Measurements from ENCODE around the gene IPO7. TPM values are rescaled to one million over a fixed set of nuclear protein-coding genes. Genes with fewer than 3 reads are reported as not detected.

Gene IPO7
- polyA plus RNA-seq, 1 donor (not counting 4 experiments of a cell fraction or from before 2014, with no cell fraction given): 115 TPM

DNA sequence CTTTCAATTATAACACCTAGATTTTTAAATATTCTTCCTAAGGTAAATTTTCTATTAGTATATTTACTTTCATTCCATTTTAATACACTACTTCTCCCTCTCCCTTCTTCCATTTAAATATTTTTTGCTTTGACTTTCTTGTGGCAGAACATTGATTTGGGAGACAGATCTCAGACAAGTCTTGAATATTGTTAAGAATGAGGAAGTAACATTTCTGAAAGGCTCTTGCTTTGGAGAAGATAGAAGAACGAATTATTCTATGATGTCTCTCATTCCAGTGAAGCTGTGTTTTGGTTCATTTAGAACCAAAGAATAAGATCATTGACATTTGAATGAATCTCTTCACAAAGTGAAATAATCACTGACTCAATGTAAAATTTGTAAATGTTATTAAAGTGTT lies 2.4 kb downstream of the IPO7 start:
- H3K79me2 ChIP-seq (ENCODE audit: control insufficient read depth, insufficient read depth, low read length): peaks cover 74% of the 10 kb centered on the region
- peaks cover 17% of the 10 kb centered on the region for H4K20me1 ChIP-seq (ENCODE audit: control insufficient read depth, extremely low read depth, insufficient read depth, low read length)
- FAIRE-seq: no peak
- no peak overlapping the region for H3K27ac ChIP-seq (ENCODE audit: control insufficient read depth, insufficient read depth, low read length)
- no peak overlapping the region for H3K9ac ChIP-seq (ENCODE audit: control insufficient read depth, extremely low read depth, insufficient read depth, low read length)
- dilution Hi-C loops (cut with MboI; ENCODE audit: extremely low pct_ligation_motif_present, low sequenced_read_pairs): no loop called here
- H3K27me3 ChIP-seq (ENCODE audit: control insufficient read depth, extremely low read depth, insufficient read depth, low read length): no peaks in the 10 kb centered on the region
- peak overlapping the region; percentile 87 for H3K4me2 ChIP-seq (ENCODE audit: control insufficient read depth, extremely low read depth, insufficient read depth, low read depth, low read length)
- H2AFZ ChIP-seq (ENCODE audit: control insufficient read depth, low read length): no peak overlapping the region
- H3K9me1 ChIP-seq (ENCODE audit: control insufficient read depth, extremely low read depth, insufficient read depth, low read length): no peaks in the 10 kb centered on the region
- peaks cover 0 to 3% of the 10 kb centered on the region in 2 experiments for H3K36me3 ChIP-seq (ENCODE audit: control insufficient read depth in 2 of 2, extremely low read depth in 1 of 2, insufficient read depth in 2 of 2, low read length in 2 of 2)
- no peaks in the 10 kb centered on the region for H3K9me3 ChIP-seq (ENCODE audit: control insufficient read depth, low read depth, low read length)
- peaks cover 7% of the 10 kb centered on the region for H3K4me1 ChIP-seq (ENCODE audit: control insufficient read depth, extremely low read depth, insufficient read depth, low read length)
- no peak for DNase-seq (ENCODE audit: low read depth, low spot score)
- no peak for TF ChIP-seq EZH2 (IDR thresholded peaks at IDR 0.05; ENCODE audit: low read length)
- TF ChIP-seq, protein P1, sequence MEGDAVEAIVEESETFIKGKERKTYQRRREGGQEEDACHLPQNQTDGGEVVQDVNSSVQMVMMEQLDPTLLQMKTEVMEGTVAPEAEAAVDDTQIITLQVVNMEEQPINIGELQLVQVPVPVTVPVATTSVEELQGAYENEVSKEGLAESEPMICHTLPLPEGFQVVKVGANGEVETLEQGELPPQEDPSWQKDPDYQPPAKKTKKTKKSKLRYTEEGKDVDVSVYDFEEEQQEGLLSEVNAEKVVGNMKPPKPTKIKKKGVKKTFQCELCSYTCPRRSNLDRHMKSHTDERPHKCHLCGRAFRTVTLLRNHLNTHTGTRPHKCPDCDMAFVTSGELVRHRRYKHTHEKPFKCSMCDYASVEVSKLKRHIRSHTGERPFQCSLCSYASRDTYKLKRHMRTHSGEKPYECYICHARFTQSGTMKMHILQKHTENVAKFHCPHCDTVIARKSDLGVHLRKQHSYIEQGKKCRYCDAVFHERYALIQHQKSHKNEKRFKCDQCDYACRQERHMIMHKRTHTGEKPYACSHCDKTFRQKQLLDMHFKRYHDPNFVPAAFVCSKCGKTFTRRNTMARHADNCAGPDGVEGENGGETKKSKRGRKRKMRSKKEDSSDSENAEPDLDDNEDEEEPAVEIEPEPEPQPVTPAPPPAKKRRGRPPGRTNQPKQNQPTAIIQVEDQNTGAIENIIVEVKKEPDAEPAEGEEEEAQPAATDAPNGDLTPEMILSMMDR (optimal IDR thresholded peaks at IDR 0.05 in 1 of 3, IDR thresholded peaks at IDR 0.05 in 1 of 3, conservative IDR thresholded peaks at IDR 0.05 in 1 of 3; ENCODE audit: extremely low read depth in 1 of 3, insufficient read depth in 2 of 3, low read length in 3 of 3): no peak
- H3K4me3 ChIP-seq (ENCODE audit: control insufficient read depth in 2 of 3, extremely low read depth in 1 of 3, insufficient read depth in 2 of 3, low read depth in 1 of 3, low read length in 3 of 3): peak overlapping the region; percentile 5 to 88 (median 87)

DNA sequence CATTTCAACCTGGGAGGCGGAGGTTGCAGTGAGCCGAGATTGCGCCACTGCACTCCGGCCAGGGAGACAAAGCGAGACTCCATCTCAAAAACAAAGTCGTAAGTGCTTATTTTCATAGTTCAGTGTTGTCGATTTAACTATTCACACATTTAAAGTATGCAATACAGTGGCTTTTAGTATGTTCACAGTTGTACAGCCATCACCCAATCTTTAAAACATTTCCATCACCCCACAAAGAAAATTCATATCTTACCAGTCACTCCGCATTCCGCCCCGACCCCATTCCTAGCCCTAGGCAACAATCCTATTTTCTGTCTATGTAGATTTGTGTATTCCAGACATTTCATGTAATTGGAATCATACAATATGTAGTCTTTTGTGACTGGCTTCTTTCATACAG lies 11.9 kb downstream of the IPO7 start:
- no peaks in the 10 kb centered on the region for H3K4me1 ChIP-seq (ENCODE audit: control insufficient read depth, extremely low read depth, insufficient read depth, low read length)
- DNase-seq (ENCODE audit: low read depth, low spot score): no peak
- H3K9me3 ChIP-seq (ENCODE audit: control insufficient read depth, low read depth, low read length): no peaks in the 10 kb centered on the region
- H3K4me3 ChIP-seq (ENCODE audit: control insufficient read depth in 2 of 3, extremely low read depth in 1 of 3, insufficient read depth in 2 of 3, low read depth in 1 of 3, low read length in 3 of 3): no peak overlapping the region
- H3K27me3 ChIP-seq (ENCODE audit: control insufficient read depth, extremely low read depth, insufficient read depth, low read length): no peaks in the 10 kb centered on the region
- H3K9me1 ChIP-seq (ENCODE audit: control insufficient read depth, extremely low read depth, insufficient read depth, low read length): no peaks in the 10 kb centered on the region
- peaks cover 98% of the 10 kb centered on the region for H3K79me2 ChIP-seq (ENCODE audit: control insufficient read depth, insufficient read depth, low read length)
- H2AFZ ChIP-seq (ENCODE audit: control insufficient read depth, low read length): no peak overlapping the region
- peaks cover 48% of the 10 kb centered on the region for H4K20me1 ChIP-seq (ENCODE audit: control insufficient read depth, extremely low read depth, insufficient read depth, low read length)
- no peak overlapping the region for H3K4me2 ChIP-seq (ENCODE audit: control insufficient read depth, extremely low read depth, insufficient read depth, low read depth, low read length)
- H3K36me3 ChIP-seq (ENCODE audit: control insufficient read depth in 2 of 2, extremely low read depth in 1 of 2, insufficient read depth in 2 of 2, low read length in 2 of 2): peaks cover 0 to 17% of the 10 kb centered on the region in 2 experiments
- no peak for FAIRE-seq
- no peak overlapping the region for H3K27ac ChIP-seq (ENCODE audit: control insufficient read depth, insufficient read depth, low read length)
- no peak overlapping the region for H3K9ac ChIP-seq (ENCODE audit: control insufficient read depth, extremely low read depth, insufficient read depth, low read length)
- dilution Hi-C loops (cut with MboI; ENCODE audit: extremely low pct_ligation_motif_present, low sequenced_read_pairs): no loop called here
- TF ChIP-seq, protein P1 (optimal IDR thresholded peaks at IDR 0.05 in 1 of 3, IDR thresholded peaks at IDR 0.05 in 1 of 3, conservative IDR thresholded peaks at IDR 0.05 in 1 of 3; ENCODE audit: extremely low read depth in 1 of 3, insufficient read depth in 2 of 3, low read length in 3 of 3): no peak
- TF ChIP-seq EZH2 (IDR thresholded peaks at IDR 0.05; ENCODE audit: low read length): no peak

Data from keratinocyte (primary cell).